SK-N-SH treated with all-trans-retinoic acid at 6 μM for 48 hours (cell line): ENCODE results near the gene PTBP2.

Experiments
- CSRNP3 ChIP-seq: fragments of 250-450 bp; sonication (Bioruptor Pico); IDR thresholded peaks from 2 replicates; pipeline ENCODE4 v1.5.1; 2021; ENCODE audit warnings: mild to moderate bottlenecking, moderate library complexity
- PATZ1 ChIP-seq: fragments of 250-450 bp; sonication (Bioruptor Pico); IDR thresholded peaks from 2 replicates; pipeline ENCODE4 v1.8.0; 2020; ENCODE audit warnings: mild to moderate bottlenecking, moderate library complexity, borderline replicate concordance
- RARB ChIP-seq: fragments of 250-450 bp; sonication (Bioruptor Pico); IDR thresholded peaks from 2 replicates; pipeline ENCODE4 v1.8.0; 2021; ENCODE audit warnings: mild to moderate bottlenecking, moderate library complexity
- SNAI2 ChIP-seq: fragments of 250-450 bp; sonication (Bioruptor Pico); IDR thresholded peaks from 2 replicates; pipeline ENCODE4 v1.5.0; 2020; ENCODE audit warnings: mild to moderate bottlenecking, moderate library complexity
- ZNF8 ChIP-seq: fragments of 450-650 bp; formaldehyde crosslinking; IDR thresholded peaks from 2 replicates; pipeline ENCODE4 v1.5.0; 2020; ENCODE audit warnings: mild to moderate bottlenecking, moderate library complexity
- TF ChIP-seq, protein P1 (sequence below): fragments of 250-450 bp; sonication (Bioruptor Pico); IDR thresholded peaks from 2 replicates; pipeline ENCODE4 v1.5.1; 2020; ENCODE audit warnings: low read depth, mild to moderate bottlenecking, moderate library complexity

DNA sequence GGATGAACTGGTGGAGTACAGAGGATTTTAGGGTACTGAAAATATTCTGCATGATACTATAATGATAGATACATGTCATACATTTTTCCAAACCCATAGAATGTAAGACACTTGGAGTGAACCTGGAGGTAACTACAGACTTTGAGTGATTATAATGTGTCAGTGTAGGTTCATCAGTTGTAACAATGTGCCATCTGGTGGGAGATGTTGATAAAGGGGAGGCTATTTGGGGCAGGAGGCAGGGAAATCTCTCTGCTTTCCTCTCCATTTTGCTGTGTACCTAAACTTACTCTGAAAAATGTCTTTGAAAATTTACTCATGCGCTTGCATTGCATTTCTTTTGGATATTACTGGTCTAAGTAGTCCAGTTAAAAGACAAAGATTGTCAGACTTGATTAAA lies 35.2 kb downstream of the PTBP2 start:
- TF ChIP-seq SNAI2 (CRISPR knock-in tag): no peak
- no peak for TF ChIP-seq ZNF8 (CRISPR knock-in tag)
- TF ChIP-seq PATZ1 (CRISPR knock-in tag): no peak
- TF ChIP-seq, protein P1, sequence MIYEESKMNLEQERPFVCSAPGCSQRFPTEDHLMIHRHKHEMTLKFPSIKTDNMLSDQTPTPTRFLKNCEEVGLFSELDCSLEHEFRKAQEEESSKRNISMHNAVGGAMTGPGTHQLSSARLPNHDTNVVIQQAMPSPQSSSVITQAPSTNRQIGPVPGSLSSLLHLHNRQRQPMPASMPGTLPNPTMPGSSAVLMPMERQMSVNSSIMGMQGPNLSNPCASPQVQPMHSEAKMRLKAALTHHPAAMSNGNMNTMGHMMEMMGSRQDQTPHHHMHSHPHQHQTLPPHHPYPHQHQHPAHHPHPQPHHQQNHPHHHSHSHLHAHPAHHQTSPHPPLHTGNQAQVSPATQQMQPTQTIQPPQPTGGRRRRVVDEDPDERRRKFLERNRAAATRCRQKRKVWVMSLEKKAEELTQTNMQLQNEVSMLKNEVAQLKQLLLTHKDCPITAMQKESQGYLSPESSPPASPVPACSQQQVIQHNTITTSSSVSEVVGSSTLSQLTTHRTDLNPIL (CRISPR knock-in tag): no peak
- TF ChIP-seq RARB (CRISPR knock-in tag): no peak
- no peak for TF ChIP-seq CSRNP3 (CRISPR knock-in tag)
